ENCODE results near the gene STAT1. TPM values are rescaled to one million over a fixed set of nuclear protein-coding genes. Genes with fewer than 3 reads are reported as not detected.
A peak's percentile ranks its signal among the peaks of the same experiment; 100 is the strongest.

STAT1 gene
- total and polyA plus RNA-seq, 9 of the 15 experiments (the other 6 are each of a cell fraction or from before 2014, with no cell fraction given), result 8.7 to 34.4 (median 26.8) TPM

- TF ChIP-seq, protein P1, sequence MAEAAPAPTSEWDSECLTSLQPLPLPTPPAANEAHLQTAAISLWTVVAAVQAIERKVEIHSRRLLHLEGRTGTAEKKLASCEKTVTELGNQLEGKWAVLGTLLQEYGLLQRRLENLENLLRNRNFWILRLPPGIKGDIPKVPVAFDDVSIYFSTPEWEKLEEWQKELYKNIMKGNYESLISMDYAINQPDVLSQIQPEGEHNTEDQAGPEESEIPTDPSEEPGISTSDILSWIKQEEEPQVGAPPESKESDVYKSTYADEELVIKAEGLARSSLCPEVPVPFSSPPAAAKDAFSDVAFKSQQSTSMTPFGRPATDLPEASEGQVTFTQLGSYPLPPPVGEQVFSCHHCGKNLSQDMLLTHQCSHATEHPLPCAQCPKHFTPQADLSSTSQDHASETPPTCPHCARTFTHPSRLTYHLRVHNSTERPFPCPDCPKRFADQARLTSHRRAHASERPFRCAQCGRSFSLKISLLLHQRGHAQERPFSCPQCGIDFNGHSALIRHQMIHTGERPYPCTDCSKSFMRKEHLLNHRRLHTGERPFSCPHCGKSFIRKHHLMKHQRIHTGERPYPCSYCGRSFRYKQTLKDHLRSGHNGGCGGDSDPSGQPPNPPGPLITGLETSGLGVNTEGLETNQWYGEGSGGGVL (CRISPR knock-in tag; IDR thresholded peaks at IDR 0.05), result no peak
- no peak for TF ChIP-seq IFI16 (CRISPR knock-in tag; IDR thresholded peaks at IDR 0.05)
- TF ChIP-seq FIP1L1 (IDR thresholded peaks at IDR 0.05; ENCODE audit: low read depth, low read length, poor library complexity, severe bottlenecking), result peak; percentile 63
- TF ChIP-seq, protein P2, sequence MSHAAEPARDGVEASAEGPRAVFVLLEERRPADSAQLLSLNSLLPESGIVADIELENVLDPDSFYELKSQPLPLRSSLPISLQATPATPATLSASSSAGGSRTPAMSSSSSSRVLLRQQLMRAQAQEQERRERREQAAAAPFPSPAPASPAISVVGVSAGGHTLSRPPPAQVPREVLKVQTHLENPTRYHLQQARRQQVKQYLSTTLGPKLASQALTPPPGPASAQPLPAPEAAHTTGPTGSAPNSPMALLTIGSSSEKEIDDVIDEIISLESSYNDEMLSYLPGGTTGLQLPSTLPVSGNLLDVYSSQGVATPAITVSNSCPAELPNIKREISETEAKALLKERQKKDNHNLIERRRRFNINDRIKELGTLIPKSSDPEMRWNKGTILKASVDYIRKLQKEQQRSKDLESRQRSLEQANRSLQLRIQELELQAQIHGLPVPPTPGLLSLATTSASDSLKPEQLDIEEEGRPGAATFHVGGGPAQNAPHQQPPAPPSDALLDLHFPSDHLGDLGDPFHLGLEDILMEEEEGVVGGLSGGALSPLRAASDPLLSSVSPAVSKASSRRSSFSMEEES (CRISPR knock-in tag; IDR thresholded peaks at IDR 0.05), result peak; percentile 79
- TF ChIP-seq ZBTB7A (IDR thresholded peaks at IDR 0.05; ENCODE audit: borderline replicate concordance, control insufficient read depth, low read depth, low read length), result no peak
- TF ChIP-seq, protein P3, sequence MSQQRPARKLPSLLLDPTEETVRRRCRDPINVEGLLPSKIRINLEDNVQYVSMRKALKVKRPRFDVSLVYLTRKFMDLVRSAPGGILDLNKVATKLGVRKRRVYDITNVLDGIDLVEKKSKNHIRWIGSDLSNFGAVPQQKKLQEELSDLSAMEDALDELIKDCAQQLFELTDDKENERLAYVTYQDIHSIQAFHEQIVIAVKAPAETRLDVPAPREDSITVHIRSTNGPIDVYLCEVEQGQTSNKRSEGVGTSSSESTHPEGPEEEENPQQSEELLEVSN (IDR thresholded peaks at IDR 0.05; ENCODE audit: borderline replicate concordance in 1 of 2, extremely low read depth in 1 of 2, insufficient read depth in 1 of 2, insufficient read length in 1 of 2, low read depth in 1 of 2, low read length in 1 of 2, poor library complexity in 1 of 2, severe bottlenecking in 1 of 2), result peak; percentile 82 to 93
- no peak for TF ChIP-seq ZNF197 (CRISPR knock-in tag; IDR thresholded peaks at IDR 0.05; ENCODE audit: low read depth)
- TF ChIP-seq ZNF395 (CRISPR knock-in tag; IDR thresholded peaks at IDR 0.05), result peak; percentile 92
- TF ChIP-seq, protein P4, sequence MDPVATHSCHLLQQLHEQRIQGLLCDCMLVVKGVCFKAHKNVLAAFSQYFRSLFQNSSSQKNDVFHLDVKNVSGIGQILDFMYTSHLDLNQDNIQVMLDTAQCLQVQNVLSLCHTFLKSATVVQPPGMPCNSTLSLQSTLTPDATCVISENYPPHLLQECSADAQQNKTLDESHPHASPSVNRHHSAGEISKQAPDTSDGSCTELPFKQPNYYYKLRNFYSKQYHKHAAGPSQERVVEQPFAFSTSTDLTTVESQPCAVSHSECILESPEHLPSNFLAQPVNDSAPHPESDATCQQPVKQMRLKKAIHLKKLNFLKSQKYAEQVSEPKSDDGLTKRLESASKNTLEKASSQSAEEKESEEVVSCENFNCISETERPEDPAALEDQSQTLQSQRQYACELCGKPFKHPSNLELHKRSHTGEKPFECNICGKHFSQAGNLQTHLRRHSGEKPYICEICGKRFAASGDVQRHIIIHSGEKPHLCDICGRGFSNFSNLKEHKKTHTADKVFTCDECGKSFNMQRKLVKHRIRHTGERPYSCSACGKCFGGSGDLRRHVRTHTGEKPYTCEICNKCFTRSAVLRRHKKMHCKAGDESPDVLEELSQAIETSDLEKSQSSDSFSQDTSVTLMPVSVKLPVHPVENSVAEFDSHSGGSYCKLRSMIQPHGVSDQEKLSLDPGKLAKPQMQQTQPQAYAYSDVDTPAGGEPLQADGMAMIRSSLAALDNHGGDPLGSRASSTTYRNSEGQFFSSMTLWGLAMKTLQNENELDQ (CRISPR knock-in tag; IDR thresholded peaks at IDR 0.05; ENCODE audit: borderline replicate concordance), result peak; percentile 73; the same call in 1 of the 2 replicates
- no peak for TF ChIP-seq TRIM28 (IDR thresholded peaks at IDR 0.05)
- TF ChIP-seq STAT5A (IDR thresholded peaks at IDR 0.05; ENCODE audit: borderline replicate concordance, low read length), result peak; percentile 57; the same call in 1 of the 2 replicates
- TF ChIP-seq ZNF124 (CRISPR knock-in tag; IDR thresholded peaks at IDR 0.05), result no peak
These were observed 6.3 kb upstream of the STAT1 start (continued) for GRCh38 chr2:191020221-191020741.

All from K562 (cell line).